CD4-positive, alpha-beta T cell treated with Interferon alpha-2 for 1 hour (primary cell): Measurements from ENCODE around the gene PRR33.
A peak's percentile ranks its signal among the peaks of the same experiment; 100 is the strongest.

Experiments
- DNase-seq, 2 donors: peaks; one replicate each; pipeline ENCODE4 v3.0.0-alpha.2; 2020 to 2022

Gene PRR33

GRCh38 chr11:1846453-1846932 is 45.2 kb downstream of the PRR33 start:
- no peak for DNase-seq

DNA sequence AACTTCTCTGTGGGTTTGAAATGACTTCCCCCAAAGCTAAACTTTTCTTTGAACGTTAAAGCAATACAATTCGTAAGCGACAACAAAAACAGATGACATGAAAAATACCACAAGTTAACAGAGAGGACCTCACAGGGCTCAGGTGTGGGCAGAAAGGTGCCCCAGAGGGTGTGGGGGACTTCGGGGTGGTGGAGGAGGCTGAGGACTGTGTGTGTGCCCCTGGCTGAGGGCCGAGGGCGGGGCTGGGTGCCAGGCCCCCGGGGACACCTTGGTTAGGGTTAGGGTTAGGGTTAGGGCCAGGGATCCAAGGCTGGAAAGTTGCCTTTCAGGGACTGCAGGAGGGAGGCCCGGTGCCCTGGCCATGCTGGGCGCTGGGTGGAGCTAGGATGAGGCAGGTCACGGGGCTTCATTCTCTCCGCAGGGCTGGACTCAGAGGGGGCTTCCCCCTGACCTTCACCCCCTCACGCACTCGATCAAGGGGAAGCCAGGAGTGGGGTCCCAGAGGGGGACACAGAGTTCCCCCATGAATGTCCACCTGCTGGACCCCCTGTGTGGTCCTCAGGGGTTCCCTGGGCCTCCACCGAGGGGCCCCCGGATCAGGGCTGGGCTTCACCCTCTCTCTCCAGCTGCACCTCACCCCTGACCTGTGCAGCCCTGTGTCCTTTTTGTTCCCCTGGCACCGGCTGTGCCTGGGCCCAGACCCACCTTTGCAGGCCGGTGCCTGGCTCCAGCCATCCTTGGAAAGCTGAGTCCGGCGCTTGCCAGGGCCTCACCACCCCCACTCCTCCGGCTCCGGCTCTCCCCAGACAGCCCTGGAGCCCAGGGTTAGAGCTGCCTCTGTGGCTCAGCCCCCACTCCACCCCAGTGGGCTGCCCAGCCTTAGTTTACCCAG is 45.9 kb downstream of the PRR33 start:
- peak in 1 of 2 donors; percentile 50 for DNase-seq

- no peak for DNase-seq
These were observed 46.6 kb downstream of the PRR33 start for GRCh38 chr11:1845095-1845429.

- peak; percentile 63 to 68 for DNase-seq
These were observed 47.2 kb downstream of the PRR33 start for GRCh38 chr11:1844221-1845094.

DNA sequence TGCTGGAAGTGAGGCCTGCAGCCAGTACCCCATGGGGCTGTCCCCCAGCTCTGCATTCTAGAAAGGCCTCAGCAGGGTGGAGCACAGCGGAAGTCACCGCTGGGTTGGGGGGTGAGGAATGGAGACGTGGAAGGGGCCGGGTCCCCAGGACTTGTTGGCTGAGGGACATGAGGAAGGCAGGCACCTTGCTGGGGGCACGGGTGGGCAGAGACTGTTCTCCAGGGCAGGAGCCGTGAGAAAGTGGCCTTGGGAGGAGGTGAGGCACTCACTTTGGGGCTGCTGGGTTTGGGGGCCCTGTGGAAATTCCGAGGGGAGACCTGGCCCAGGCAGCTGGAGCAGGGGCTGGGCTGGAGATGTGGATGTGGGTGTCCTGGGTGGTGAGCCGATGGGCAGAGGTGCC is 47.9 kb downstream of the PRR33 start:
- DNase-seq, result no peak

GRCh38 chr11:1843098-1843473 is 48.6 kb downstream of the PRR33 start:
- DNase-seq, result no peak

- DNase-seq, result no peak
These were observed 49.3 kb downstream of the PRR33 start for GRCh38 chr11:1842149-1843097.

DNA sequence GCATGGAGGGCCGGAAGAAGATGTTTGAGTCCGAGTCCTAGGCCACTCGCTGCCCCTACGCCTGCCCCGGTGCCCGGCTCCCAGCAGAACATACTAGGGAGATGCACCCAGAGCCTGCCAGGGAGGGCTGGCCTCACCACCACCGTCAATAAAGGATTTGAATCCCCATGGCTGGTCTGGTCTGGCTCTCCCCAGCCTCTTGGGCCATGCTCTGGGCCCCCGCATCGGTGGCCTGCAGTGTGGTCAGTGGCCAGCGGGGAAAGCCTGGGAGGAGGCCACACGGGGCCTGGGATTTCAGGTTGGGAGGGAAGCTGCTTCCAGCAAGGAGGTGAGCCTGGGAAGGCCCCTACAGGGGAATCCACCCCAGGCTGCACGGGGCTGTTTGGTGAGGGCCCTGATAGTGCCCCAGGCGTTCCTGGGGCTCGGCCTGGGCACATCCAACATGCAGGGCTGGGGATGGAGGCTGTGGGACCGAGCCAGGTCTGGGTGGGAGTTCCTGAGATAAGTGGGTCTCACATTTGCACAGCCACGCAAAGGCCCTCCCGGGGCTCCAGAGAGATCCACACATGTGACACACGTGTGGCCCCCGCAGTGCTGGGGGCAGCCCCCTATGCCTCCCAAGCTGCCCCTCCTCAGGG is 50.1 kb downstream of the PRR33 start:
- DNase-seq, result no peak

- no peak for DNase-seq
These were observed 50.8 kb downstream of the PRR33 start for GRCh38 chr11:1840780-1841480.

GRCh38 chr11:1839924-1840779 is 51.5 kb downstream of the PRR33 start:
- DNase-seq, result peak in 1 of 2 donors; percentile 76

GRCh38 chr11:1839204-1839923 is 52.3 kb downstream of the PRR33 start:
- DNase-seq, result no peak

DNA sequence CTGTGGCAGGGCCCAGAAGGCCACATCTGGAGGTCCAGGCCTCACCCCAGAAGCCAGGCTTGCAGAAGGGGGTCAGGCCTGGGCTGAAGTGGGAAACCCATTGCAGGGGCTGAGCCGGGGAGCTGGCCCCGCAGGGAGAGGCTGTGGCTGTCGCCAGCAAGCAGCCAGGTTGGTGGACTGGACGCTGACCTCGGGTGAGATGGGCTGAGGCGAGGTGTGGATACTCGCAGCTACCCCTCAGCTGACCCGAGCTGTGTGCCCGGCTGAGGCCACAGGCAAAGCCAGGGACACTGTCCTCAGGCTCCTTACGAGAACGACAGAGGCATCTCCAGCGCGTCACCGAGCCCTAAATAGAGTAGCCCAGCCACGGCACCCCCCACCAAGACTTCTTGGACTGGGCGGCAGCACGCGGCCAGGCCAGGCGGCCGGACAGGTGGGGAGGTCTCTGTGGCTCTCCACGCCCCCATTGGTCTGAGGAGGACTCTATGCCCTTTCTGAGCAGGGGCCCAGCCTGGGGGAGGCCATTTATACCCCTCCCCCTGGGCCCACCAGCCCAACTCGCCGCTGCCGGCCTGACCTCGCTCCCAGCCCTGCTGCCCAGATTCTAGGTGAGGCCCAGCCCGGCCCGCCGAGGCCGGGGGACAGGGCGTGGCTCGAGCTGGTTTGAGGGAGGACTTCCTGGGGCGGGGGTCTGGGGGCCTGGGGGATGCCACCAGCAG is 53.1 kb downstream of the PRR33 start, which contains the start of gene TNNI2:
Gene TNNI2 (plus strand): TSS at position 556 of the 719 bp plus-strand sequence. CDS start 716 bp downstream, outside the sequence.
- DNase-seq, result no peak
